HG03342 (cell line): ENCODE measurements around the gene MAGI2.

Source experiments
- ATAC-seq: cut with Tn5 transposase; IDR thresholded peaks from one replicate; pipeline ENCODE4 v1.9.1; 2021; ENCODE audit warnings: mild to moderate bottlenecking, moderate library complexity; ENCODE audit not compliant: unreplicated experiment

The MAGI2 gene

DNA sequence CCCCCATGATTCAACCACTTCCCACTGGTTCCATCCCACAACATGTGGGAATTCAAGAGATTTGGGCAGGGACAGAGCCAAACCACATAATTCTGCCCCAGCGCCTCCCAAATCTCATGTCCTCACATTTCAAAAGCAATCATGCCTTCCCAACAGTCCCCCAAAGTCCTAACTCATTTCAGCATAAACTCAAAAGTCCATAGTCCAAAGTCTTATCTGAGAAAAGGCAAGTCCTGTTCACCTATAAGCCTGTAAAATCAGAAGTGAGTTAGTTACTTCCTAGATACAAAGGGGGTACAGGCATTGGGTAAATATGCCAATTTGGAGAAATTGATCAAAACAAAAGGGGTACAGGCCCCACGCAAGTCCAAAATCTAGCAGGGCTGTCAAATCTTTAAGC, 272.9 kb downstream of the MAGI2 start:
- no peak for ATAC-seq

DNA sequence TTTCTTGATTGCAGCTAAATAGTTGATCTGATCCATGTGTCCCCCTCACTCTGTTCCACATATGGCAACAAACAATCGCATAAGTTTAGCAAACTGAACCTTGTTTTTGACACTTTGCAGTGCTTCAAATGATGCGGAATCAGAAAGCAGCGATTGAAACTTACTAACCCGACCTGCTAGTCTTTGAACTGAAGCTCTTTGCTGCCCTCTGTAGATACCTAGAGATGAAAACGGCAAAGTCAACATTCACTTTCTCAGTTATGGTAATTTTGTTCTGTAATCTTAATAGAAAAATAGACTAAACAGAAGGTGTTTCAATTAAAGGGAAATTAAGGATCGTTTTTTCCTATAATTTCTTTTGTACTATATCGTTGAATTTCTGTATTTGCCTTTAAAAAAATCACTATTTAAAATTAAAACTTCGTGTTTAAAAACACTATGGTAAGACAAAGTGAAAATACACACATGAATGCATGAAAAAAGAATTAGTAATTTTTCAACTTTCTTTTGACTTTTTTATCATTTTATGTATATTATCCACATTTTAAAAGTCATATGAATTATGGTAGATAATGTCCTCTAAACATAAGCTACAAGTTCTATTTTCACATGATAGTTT, 276.5 kb downstream of the MAGI2 start:
- peak; percentile 48 for ATAC-seq

GRCh38 chr7:79175374-79175773, 278.1 kb downstream of the MAGI2 start:
- ATAC-seq, result no peak

DNA sequence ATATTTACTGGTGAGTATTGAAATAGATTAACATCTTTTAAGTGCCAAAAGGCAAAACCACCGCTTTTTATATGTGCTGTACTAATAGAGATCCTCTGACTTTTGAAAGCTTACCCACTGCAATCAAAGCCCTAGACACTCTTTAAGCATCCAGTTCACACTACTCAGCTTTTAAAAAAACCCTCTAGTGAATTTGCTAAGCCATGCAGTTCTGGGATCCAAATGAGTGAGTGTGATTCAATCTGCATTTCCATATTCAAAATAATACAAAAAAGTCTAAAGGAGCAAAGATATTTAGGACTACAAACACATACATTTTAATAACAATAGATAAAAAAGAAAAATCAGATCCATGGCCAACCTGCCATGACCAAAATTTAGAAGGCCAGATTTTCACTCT, 288.2 kb downstream of the MAGI2 start:
- no peak for ATAC-seq

- ATAC-seq, result no peak
Measured at GRCh38 chr7:79159040-79159664, 294.3 kb downstream of the MAGI2 start.

- no peak for ATAC-seq
Measured at GRCh38 chr7:79157281-79157680, 296.2 kb downstream of the MAGI2 start.

DNA sequence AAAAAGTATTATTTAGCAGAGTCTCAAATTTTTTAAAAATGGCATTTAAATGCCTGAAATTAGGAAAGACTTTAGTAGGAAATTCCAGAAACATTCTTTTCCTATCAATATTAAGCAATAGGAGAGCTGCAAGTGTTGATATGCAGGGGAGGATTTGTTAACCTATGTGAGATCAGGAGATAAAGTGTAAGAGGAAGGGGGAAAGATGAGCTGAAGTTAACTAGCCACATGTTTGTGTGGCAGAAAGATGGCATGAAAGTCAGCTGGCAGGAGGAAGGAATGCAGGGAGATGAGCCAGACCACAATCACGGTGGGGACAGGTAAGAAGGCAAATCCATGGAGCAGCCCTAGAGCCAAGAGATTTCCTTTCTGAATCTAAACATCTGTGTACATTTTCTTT, 303.6 kb downstream of the MAGI2 start:
- ATAC-seq, result no peak

DNA sequence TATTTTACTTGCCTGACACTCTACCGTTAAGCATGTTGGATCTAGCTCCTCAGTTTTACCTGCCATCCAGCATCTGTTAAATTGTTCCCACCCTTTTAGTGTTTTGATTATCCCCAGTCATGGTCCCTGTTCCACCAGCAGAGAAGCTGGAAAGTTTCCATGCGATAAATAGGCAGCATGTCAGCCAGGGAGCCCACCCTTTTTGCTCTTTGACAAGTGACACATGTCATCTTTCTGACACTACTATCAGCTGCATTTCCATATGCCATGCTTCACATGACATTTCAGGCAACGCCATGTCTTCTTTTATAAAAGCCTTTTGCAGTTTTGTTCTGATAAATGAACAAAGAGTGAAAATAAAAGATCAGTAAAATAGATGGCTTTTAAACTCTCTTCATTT, 310.8 kb downstream of the MAGI2 start:
- ATAC-seq, result no peak

GRCh38 chr7:79141252-79141651, 312.2 kb downstream of the MAGI2 start:
- ATAC-seq, result no peak

- no peak for ATAC-seq
Measured at GRCh38 chr7:79137942-79138341, 315.5 kb downstream of the MAGI2 start.

GRCh38 chr7:79132844-79133451, 320.5 kb downstream of the MAGI2 start:
- no peak for ATAC-seq

GRCh38 chr7:79130715-79131114, 322.8 kb downstream of the MAGI2 start:
- no peak for ATAC-seq

GRCh38 chr7:79124331-79124730, 329.1 kb downstream of the MAGI2 start:
- no peak for ATAC-seq

DNA sequence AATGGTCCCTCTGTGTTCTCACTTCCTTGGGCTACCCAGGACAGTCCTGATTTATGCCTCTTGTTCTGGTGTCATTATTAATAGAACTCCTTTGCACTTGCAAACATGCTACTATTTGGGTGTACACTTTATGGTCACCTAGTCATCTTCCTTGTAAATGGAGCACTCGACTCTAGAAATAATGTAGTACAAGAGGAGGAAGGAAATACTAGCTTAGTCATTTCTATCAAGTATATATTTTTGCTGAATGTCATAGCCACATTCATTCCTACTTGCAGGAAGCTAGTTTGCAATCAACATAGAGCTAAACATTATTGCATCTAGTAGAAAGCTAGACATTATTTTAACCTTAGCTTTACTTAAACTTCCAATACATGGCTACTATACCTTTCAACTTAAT, 335.3 kb downstream of the MAGI2 start:
- ATAC-seq, result no peak

- no peak for ATAC-seq
Measured at GRCh38 chr7:79096361-79096805, 357.1 kb downstream of the MAGI2 start.

DNA sequence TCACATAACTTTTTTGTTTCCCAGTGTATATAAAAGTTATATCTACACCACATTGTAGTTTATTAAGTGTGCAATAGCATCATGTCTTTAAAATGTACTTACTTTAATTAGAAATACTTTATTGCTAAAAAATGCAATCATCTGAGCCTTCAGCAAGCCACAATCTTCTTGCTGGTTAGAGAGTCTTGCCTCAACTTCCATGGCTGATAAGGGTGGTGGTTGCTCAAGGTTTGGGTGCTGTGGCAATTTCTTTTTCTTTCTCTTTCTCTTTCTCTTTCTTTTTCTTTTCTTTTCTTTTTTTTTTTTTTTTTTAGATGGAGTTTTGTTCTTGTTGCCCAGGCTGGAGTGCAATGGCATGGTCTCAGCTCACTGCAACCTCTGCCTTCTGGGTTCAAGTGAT, 360.0 kb downstream of the MAGI2 start:
- ATAC-seq, result no peak

DNA sequence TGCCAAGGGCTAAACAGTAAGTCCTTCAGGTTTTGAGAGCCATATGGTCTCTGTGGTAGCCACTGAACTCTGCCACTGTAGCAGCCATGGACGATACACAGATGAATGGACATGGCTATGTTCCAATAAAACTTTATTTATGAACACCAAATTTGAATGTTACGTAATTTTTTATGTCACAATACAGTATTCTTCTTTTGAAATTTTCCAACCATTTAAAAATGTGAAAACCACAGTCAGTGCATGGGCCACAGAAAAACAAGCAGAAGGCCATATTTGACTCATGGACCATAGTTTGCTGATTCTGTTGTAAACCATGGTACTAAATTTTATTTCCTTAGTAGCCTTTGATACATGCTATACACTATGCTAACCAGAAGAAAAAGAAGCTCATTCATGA, 361.8 kb downstream of the MAGI2 start:
- ATAC-seq, result no peak

DNA sequence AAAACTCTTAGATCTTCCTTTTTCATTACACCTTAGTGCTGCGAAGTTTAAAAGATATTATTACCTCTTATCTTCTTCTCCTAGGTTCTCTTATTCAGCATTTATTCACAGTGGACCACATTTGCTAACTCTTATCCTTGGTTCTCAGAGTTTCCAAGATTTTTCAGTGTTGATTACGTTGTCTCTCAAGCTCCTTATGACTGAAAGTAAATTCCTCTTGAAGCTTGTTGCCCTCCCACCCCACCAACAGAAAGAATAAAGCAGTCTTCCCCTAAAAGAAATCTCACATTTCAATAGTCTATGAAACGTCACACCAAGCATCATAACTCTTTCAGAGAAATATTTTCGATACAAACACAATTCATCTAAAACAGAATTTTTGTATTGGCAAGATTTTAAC, 362.5 kb downstream of the MAGI2 start:
- no peak for ATAC-seq

DNA sequence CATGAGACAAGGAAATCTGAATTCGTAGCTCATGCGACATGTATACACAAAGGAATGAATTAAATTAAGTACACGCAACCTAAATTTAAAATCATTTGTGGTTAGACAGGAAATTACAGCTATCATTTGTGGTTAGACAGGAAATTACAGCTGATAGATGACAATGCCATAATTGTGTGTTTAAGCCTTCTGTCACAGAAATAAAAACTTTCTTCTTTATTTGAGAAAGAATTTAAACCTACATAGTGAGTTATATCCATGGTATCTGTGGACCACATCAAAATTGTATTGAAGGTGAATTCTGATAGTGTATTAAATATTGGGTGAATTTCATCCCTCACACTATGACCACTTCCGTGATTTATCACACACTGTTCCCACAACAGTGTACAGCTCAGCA, 362.9 kb downstream of the MAGI2 start:
- ATAC-seq, result no peak

- no peak for ATAC-seq
Measured at GRCh38 chr7:79084423-79084822, 369.0 kb downstream of the MAGI2 start.

- ATAC-seq, result no peak
Measured at GRCh38 chr7:79079919-79080554, 373.4 kb downstream of the MAGI2 start.

DNA sequence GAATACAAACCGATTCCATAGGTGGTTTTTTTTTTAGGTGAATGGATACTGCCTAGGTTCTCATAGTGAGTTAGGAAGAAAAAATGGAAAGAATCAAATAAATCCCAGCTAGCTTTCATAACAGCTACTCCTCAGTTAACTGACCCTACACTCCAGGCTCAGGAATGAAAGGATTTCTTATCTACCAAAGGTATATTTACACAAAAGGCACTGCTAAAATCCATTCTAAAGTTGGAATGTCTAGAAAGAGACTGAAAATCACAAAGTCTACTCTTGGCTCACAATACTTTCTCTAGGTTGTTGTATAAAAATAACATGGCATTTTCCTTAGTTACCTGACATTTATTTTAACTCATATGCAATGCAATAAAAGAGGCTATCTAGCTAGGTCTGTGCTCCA, 375.2 kb downstream of the MAGI2 start:
- ATAC-seq, result no peak
